Head of caudate nucleus (tissue), 42 donors: ENCODE measurements around the gene VPS33A.
"Not testable (repeated sequence)": the region's sequence is repeated elsewhere in the genome, so short reads cannot be mapped to it uniquely, and the experiment has no call there.

Experiments
- DNase-seq, 42 donors: peaks; one replicate each; pipeline versions ENCODE4 v3.0.0 to v3.0.0-alpha.2; 2020 to 2021; ENCODE audit warnings: mixed read lengths in 7 of 42
- intact Hi-C: fragments of 100-400 bp; cut with DNase I; formaldehyde crosslinking; loops from one replicate; pipeline ENCODE4 v1.15.0; 2022

The VPS33A gene

GRCh38 chr12:122208073-122208820, 58.0 kb downstream of the VPS33A start:
- DNase-seq: peak in 1 of 42 donors; percentile 12
- intact Hi-C loops: no loop called here

- intact Hi-C loops: no loop called here
Observed at GRCh38 chr12:122207391-122207790, 58.9 kb downstream of the VPS33A start.

GRCh38 chr12:122206976-122207375, 59.3 kb downstream of the VPS33A start:
- peak in 1 of 42 donors; percentile 13 for DNase-seq
- intact Hi-C loops: no loop called here

More at GRCh38 chr12:122207391-122207790, 58.9 kb downstream of the VPS33A start:
- no peak for DNase-seq

GRCh38 chr12:122206111-122206881, 60.0 kb downstream of the VPS33A start:
- intact Hi-C loops: no loop called here
- peak in 3 of 42 donors; percentile 3 to 30 (median 15) for DNase-seq

- intact Hi-C loops: no loop called here
Observed at GRCh38 chr12:122205053-122205925, 61.0 kb downstream of the VPS33A start.

GRCh38 chr12:122204167-122205052, 61.9 kb downstream of the VPS33A start:
- peak in 4 of 42 donors; percentile 25 to 32 (median 26) for DNase-seq
- intact Hi-C loops: no loop called here

More at GRCh38 chr12:122205053-122205925, 61.0 kb downstream of the VPS33A start:
- peak in 1 of 42 donors; percentile 14 for DNase-seq

GRCh38 chr12:122203301-122204166, 62.8 kb downstream of the VPS33A start, which contains the start of gene B3GNT4:
Gene B3GNT4, plus strand, starts transcription at chr12:122203709. Its CDS starts 910 bp downstream, at chr12:122204619.
- peak; percentile 55 to 89 (median 78) for DNase-seq

GRCh38 chr12:122202811-122203210, 63.5 kb downstream of the VPS33A start:
- DNase-seq, intact Hi-C loops: not testable (repeated sequence)

More at GRCh38 chr12:122203301-122204166, 62.8 kb downstream of the VPS33A start, which contains the start of gene B3GNT4:
- intact Hi-C loops: no loop called here

- intact Hi-C loops: no loop called here
- no peak for DNase-seq
Observed at GRCh38 chr12:122202017-122202416, 64.3 kb downstream of the VPS33A start.

GRCh38 chr12:122201381-122201780, 64.9 kb downstream of the VPS33A start:
- intact Hi-C loops: no loop called here
- no peak for DNase-seq

- no peak for DNase-seq
- intact Hi-C loops: no loop called here
Observed at GRCh38 chr12:122200541-122201175, 65.6 kb downstream of the VPS33A start.

- intact Hi-C loops: no loop called here
- peak in 1 of 42 donors; percentile 17 for DNase-seq
Observed at GRCh38 chr12:122199484-122200355, 66.6 kb downstream of the VPS33A start.

- no peak for DNase-seq
- intact Hi-C loops: no loop called here
Observed at GRCh38 chr12:122197612-122197966, 68.7 kb downstream of the VPS33A start.

- intact Hi-C loops: no loop called here
- DNase-seq: no peak
Observed at GRCh38 chr12:122195405-122195804, 70.9 kb downstream of the VPS33A start.

GRCh38 chr12:122194804-122195203, 71.5 kb downstream of the VPS33A start:
- no peak for DNase-seq
- intact Hi-C loops: no loop called here

- intact Hi-C loops: no loop called here
- DNase-seq: peak in 25 of 42 donors; percentile 33 to 73 (median 49)
Observed at GRCh38 chr12:122192441-122192840, 73.9 kb downstream of the VPS33A start.
